Frontal cortex (tissue), 4 donors: ENCODE data around the gene RASSF9. TPM values are rescaled to one million over a fixed set of nuclear protein-coding genes. Genes with fewer than 3 reads are reported as not detected.

ENCODE experiments used
- DNase-seq, 2 donors: peaks; one replicate each; pipeline ENCODE4 v3.0.0; 2012; ENCODE audit warnings: low spot score in 2 of 2
- FAIRE-seq: peaks from 2 replicates; lab custom pipeline; 2012; peaks lifted over from hg19 to GRCh38; lab: Jason Lieb, UNC
- total RNA-seq: library from RNA; depleted of rRNA; stranded (reverse); fragments of >200 nt; gene quantifications from one replicate; pipeline ENCODE4 v1.2.3, GENCODE V29; 2014
- donor health status: control.
- donor health status: control.
- donor health status: control.

Gene RASSF9
- total RNA-seq, result 0.41 TPM

DNA sequence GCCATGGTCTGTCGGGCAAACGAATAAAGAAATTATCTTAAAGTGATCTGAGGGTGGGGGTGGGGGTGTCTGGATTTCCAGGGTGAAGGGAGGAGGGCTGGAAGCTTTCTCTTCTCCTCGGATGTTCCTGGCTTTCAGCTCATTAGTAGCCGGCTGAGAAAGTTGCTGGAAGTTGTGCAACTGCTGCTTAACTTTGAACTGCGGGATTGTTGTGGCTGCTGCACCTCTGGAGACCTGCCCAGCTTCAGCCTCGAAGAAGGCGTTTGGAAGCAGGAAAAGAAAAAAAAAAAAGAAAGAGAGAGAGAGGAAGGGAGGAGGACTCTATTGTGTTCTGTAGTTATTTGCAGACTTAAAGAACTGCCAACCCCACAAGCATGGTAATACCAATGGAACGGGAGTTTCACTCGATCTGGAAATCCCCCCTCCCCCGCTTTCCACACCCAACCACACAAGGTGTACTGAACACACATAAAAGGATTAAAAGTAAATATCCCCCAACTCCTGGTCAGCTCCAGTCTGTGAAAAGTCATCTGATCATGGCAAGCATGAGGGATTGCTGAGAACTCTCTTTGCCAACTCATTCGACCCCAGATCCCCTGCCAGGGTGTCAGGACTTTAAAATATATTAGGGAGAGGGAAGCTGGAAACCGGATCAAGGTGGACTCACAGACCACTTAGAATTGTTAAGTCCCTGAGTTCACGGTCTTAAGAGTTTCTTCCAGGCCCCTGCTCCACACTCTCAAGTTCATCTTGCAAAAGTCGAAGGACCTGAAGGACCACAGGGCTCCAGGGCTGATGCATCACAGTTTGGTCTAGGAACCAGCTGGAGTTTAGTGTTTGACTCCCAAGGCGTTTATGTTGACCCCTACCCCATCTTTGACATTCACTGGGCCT lies at the start of gene RASSF9:
TSS of gene RASSF9 (minus strand) at position 213 of the 894 bp plus-strand sequence. CDS start at position 5, 208 bp downstream.
- no peak for FAIRE-seq
- DNase-seq, result no peak

DNA sequence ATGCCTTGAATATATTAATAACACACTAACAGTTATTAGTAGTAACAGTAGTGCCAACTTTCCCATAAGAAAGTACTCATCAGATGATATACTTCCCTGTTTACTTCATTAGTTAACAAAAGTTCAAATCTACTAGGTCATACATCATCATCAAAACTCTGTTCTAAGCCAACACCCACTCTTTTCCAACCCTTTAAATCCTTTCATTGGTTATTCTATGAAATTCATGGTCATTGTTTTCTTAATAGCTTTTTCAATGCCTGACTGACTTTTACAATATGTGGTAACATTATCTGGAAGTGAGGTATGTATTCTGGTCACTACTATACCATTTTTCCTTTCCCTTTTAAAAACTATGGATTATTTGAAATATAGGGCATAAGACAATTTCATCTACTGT lies 47.6 kb upstream of the RASSF9 start:
- FAIRE-seq (no peak), DNase-seq (no peak)

DNA sequence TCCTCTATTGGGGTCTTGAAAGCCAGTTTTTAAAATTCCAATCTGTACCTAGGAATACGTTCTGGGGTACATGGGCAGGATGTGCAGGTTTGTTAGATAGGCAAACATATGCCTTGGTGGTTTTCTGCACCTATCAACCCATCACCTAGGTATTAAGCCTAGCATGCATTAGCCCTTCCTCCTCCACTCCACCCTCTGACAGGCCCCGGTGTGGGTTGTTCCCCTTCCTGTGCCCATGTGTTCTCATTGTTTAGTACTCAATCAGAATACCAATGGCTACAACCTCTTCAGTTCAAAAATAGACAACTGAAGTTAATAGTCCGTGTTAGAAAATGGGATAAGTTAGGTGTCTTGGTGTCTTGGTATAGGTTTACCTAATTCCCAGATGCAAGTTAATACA lies 41.2 kb upstream of the RASSF9 start:
- DNase-seq (no peak), FAIRE-seq (no peak)

DNA sequence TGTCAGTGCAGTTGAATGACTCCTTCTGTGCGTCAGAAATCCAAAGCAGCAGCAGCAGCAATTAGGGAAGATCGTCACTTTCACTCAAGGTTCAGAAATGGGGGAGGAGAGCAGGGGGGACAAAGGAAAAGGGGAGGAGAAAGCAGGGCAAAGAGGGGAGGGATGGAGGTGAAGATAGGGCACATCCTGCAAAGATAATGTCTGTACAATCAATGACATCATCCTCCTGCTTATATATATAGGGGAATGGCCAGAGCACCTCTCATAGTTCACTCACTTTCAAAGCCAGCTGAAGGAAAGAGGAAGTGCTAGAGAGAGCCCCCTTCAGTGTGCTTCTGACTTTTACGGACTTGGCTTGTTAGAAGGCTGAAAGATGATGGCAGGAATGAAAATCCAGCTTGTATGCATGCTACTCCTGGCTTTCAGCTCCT lies 37.8 kb upstream of the RASSF9 start, which contains the start of gene NTS:
TSS of gene NTS (plus strand) at position 265 of the 431 bp plus-strand sequence. CDS start at position 374, 109 bp downstream.
- FAIRE-seq, result no peak
- no peak for DNase-seq

DNA sequence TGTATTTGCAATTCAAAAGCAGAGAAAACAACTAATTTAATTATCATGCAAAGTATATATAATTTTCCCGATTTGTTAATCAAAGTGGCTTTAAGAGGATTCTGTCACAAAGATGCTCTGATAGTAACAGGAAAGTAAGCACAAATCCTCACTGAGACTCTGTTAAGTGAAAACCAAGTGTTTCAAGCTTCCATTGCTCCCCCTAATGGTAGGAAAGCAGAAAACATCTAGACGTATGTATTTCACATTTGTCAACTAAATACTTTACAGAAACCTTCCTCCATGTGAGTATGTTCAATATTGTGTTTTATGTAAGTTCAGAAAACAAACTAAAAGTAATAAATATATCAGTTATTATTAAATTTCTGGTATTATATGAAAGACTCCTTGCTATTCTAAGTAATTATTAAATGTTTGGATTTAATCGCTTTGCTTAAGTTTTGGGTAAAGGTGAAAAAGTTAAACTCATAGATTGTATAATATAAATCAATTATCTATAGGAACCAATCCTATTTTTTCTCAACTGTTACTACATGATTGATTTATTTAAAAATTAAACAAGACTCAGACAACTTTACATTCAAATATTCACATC lies 36.4 kb upstream of the RASSF9 start:
- peak; percentile 87 for FAIRE-seq
- DNase-seq, result peak in 1 of 2 donors; percentile 5

DNA sequence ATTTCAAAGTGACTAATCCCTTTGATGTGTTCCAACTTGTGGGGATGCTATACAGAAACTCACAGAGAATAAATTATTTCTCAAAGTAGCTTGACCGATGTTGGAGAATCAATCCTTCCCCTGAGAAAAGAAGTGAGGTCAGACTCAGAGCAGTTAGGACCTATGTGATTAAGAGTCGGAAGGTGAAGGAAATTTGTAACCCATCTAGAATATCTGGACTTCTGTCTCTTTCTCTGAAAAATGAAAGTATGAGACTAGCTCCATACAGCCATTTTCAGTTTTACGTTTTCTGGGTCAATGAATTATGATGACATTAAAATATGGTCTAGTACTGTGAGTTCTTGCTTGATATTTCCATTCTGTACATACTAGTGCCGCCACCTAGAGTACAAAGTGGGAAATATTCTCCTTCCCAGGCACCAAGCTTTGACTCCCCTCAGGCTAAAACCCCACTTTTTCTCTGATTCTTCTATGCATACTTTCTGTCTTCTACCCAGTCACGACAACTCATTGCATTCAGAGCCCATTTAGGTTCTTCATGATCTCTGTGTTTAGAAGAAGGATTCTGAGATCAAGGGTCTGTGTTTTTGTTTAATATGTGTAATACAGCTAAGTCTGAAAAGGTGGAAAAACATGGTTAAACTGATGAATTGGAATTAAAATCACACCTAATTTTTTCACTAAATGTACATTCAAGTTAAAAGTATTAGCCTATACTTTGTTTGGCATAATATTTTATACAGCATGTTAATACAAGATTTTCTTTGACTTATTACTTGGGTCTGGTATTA lies 31.0 kb upstream of the RASSF9 start:
- FAIRE-seq (peak; percentile 13), DNase-seq (peak in 1 of 2 donors; percentile 31)

DNA sequence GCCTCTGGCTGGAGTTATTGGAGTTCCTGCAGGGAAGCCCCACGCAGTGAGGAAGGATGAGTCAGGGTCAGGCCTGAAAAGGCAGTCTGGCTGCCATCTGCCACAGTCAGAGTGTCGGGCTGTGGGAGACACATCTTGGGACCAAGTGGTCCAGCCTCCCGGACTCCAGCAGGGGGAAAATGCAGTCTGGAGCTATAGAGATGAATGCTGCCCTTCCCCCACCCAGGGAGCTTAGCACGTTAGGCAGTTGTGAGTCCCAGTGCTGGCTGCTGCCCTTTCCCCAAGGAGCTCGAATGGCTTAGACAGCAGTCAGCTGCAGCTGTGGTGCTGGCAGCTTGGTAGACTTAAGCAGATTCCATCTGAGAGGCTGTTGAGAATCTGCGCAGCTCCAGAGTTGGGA lies 29.7 kb upstream of the RASSF9 start:
- FAIRE-seq, result no peak
- no peak for DNase-seq

DNA sequence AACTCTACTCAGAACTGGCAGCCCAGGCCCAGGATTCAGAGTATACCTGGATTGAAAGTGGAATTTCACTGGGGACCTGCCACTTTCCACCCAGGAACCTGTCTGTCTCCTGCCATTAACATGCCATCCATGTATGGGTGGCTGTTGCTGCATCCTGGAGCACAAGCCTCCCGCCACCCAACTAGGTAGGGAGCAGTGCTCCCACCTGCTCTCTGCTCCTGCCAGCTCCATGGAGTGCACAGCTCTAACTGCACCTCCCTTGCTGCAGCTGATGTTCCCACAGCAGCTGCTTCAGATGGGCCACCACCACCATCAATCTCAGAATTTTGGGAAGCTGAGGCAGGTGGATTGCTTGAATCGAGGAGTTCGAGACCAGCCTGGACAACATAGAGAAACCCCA lies 20.8 kb upstream of the RASSF9 start:
- DNase-seq (no peak), FAIRE-seq (no peak)

DNA sequence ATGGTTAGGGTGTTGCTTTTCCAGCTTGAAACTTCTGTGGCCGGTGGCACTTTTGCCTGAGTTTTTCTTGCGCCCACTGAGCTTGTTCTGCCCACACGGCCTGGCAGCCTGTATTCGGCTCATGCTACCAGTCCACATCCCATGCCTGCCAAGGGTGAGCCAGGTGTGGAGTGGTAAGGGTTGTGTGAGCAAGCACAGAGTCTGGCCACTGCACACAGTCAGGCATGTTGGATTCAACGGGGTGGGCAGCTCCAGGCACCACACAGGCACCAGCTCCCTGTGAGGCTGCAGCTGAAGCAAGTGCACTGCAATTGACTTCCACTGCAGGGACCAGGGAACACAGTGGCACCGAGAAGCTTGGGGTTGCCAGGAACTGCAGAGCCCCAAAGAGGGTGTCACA lies 19.1 kb upstream of the RASSF9 start:
- FAIRE-seq, result no peak
- DNase-seq, result no peak

DNA sequence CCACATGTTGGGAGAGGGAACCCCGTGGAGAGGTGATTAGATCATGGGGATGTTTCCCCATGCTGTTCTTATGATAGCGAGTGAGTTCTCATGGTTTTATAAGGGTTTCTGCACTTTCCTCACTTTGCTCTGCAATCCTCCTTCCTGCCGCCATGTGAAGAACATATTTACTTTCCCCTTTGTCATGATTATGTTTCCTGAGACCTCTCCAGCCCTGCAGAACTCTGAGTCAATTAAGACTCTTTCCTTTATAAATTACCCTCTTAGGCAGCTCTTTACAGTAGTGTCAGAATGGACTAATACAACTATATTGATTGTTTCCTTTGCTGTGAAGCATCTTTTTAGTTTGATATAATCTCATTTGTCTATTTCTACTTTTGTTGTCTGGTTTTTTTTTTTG lies 13.1 kb upstream of the RASSF9 start:
- DNase-seq, result no peak
- no peak for FAIRE-seq

DNA sequence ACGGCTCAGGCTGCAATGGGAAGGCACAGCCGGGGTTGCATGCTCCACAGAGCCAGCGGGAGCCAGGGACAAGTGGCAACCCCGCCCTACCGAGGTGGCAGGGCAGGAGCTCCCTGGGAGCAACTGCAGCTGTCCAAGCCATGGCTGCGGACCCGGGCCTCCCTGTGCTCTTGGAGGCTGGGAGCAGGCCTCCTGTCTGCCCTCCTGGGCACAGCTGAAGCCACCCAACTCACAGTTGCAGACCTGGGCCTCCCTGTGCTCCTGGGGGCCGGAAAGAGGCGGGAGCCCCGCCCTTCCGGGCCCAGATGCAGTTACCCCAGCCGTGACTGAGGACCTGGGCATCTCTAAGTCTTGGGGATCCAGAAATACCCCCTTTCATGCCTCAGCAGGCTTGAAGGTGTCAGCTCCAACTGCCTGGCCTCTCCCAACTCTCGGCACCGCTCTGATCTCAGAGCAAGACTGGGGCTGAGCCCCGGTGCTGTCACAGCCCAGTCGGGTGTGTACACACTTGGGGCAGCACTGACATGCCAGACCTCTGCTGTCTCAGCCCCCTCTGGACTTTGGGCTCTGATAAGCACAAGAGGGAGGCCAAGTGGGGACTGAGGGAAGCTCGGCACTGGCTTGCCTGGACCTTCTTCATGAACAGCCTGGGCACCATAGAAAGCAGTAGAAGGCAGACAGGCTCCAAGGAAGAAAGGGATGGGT lies 7.5 kb upstream of the RASSF9 start:
- no peak for FAIRE-seq
- DNase-seq, result no peak

DNA sequence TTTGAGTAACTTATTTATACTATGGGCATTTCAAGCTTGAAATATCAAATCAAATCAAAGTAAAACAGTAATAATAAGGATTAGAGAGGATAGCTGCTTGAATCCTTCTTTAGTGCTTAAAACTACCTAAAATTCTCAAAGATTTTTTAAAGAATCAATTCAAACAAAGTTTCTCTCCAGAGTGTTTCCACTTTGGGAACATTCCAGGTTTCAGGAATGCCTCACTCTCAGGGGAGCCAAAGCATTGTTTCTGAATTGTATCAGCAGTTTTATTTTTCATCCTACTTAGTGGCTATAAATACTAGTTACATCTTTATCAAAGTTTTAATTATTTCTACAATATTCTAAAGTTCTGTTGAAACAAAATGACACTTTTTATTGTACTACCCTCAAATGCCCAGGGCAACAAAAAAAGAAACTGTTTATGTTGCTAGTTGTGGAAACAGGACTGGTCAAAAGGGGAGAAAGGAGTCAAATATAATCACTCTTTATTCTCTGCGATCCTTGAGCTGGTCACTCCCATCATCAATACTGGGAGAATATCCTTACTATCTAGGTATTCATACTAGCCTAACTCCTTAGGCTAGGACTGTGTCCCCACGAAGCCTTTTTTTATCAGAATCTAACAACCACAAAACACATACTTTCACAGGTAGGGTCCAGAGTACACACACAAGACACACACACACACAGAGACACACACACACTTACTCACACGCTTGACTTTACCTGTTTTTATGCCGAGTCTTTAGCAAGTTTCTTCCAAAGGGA lies 598 bp downstream of the RASSF9 start:
- DNase-seq, result no peak
- FAIRE-seq, result no peak

DNA sequence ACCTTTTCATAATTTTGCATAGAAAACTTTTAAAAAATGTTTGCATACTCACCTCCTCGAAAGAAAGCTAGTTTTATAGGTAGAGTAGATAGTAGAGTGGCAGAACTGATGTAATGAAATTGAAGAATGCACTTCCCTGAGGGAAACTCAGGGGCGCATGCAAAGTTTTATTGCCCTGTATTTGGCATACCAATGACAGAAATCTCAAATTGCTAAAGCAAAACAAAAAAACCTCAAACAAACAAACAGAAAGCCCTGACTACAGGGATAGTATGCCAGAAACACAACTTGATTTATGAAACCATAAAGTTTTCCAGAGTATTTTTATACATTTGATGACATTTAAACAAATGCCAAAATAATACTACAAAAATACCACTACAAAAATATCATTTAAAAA lies 1.8 kb downstream of the RASSF9 start:
- FAIRE-seq, result peak; percentile 23
- no peak for DNase-seq

DNA sequence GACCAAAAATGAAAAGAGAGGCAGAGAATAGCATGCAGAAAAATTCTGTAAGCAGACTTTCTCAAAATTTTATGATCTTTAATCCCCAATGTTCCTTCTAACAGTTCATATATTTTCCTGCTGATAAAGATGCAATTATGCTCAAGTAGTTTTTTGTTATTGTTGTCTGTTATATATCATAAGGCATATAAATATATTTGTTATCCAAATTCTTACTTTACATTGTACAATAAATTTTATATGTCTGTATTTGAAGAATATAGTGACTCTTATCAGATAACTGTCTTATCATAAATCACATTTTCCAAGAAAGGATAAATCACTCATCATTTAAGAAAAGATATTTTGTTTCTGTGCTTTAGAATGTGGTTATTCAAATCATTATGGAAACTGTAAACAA lies 2.6 kb downstream of the RASSF9 start:
- FAIRE-seq, result no peak

DNA sequence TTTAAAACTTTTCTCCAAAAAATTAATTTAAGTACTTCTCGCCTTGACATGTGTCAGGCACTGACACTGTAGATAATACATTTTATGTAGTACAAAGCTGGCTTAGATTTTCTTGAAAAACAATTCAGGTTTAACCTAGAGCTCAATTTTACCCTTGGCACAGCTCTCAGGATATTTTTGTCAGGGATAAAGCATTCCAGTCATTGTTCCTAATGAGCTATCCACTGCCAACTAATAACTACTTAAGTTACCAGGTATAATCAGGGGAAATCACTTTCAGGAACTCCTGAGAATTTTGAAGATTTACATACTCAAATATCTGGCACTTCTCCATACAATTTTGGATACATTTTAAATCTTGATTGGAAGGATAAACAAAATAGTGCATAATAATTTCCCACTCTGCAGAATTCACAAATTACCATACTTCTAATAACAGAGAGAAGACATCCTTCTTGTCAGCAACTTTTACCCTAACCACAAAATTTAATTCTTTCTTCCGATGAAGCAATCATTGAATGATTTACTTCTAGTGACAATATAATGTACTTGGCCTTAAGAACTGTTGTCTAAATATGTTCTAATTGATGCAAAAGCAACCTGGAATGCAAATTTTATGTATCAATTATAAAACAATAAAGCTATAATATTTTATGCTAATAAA lies 4.8 kb downstream of the RASSF9 start:
- FAIRE-seq (no peak), DNase-seq (no peak)

More for the DNA sequence above, 2.6 kb downstream of the RASSF9 start:
- DNase-seq, result no peak

DNA sequence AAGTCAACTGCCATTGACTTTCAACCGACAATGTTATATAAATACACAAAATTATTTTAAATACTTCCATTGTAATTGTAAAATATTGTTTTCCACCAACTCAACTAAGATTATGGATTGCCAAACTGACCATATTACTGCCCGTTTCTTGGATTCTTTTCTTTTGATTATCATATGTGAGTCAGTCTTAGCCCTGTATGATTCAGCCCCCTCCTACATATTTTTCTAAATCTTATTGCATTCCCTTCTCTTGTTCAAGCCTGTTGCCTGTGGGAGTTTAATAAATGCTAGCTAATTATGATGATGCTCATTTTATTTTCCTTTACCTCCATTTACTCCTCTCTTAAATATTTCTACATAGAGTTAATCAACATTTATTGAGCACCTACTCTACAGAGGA lies 6.8 kb downstream of the RASSF9 start:
- FAIRE-seq (no peak), DNase-seq (no peak)

DNA sequence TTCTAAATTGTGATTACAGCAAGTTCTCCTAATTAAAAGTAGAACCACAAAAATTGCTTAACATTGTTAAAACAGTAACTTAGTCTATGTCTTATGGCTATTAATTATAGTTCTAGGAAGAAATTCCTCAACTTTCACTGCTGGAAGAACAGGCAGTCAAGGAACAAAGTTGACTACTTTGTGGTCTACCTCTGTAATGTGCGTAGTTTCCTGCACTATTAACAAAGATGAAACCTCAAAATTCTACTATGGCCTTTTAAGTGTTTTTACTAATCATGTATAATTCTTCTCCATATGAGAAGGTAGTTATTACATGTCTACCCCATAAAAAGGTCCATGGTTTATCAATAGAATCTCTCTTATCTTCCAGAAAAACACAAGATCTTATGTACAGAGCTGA lies 7.6 kb downstream of the RASSF9 start:
- FAIRE-seq, result no peak
- DNase-seq, result no peak

DNA sequence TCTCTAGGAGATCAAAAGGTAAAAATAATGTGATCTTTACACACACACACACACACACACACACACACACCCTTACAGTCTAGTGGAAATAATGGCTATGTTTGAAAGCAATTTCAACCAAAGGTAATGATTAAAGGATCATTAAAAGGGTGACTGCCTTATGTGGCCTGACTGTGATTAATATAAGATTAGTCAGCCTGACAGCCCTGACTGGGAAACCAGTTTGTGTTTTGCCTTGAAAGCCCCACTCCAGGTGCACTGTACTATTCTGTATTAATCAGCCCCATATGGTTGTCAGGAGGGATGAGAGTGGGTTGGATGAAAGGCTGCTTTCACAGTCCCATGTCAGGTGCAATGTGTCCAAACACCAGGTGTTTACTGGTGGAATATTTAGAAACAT lies 10.5 kb downstream of the RASSF9 start:
- DNase-seq, result no peak
- no peak for FAIRE-seq
